Activated CD4-positive, CD25-positive, alpha-beta regulatory T cell treated with anti-CD3 and anti-CD28 coated beads, Interleukin-2, amount 50 U/mL, for 24 hours (primary cell): ENCODE data around the gene C6orf141.
"Not testable (repeated sequence)": the region's sequence is repeated elsewhere in the genome, so short reads cannot be mapped to it uniquely, and the experiment has no call there.

Experiments
- ATAC-seq, 2 donors: fragments of 150-1000 bp; cut with Tn5 transposase; one replicate each; pipeline ENCODE4 v1.10.0; 2021; ENCODE audit warnings: mild to moderate bottlenecking in 1 of 2, moderate library complexity in 1 of 2

The C6orf141 gene

GRCh38 chr6:49582529-49582928, 32.1 kb downstream of the C6orf141 start:
- ATAC-seq: no peak

GRCh38 chr6:49587262-49587661, 36.8 kb downstream of the C6orf141 start:
- ATAC-seq: not testable (repeated sequence)
